Measurements from ENCODE around the gene HRH1. TPM values are rescaled to one million over a fixed set of nuclear protein-coding genes. Genes with fewer than 3 reads are reported as not detected.
A peak's percentile ranks its signal among the peaks of the same experiment; 100 is the strongest.
"Not testable (repeated sequence)": the region's sequence is repeated elsewhere in the genome, so short reads cannot be mapped to it uniquely, and the experiment has no call there.

Gene HRH1
- total RNA-seq, 3 donors from 2014 or later: 2.3 to 6.5 (median 3.6) TPM

- H3K36me3 Mint-ChIP-seq (ENCODE audit: insufficient read depth): no peaks in the 10 kb centered on the region
- H3K9me3 Mint-ChIP-seq: no peaks in the 10 kb centered on the region
- H3K4me1 Mint-ChIP-seq (ENCODE audit: low read depth): peaks cover 13% of the 10 kb centered on the region
- peaks cover 52% of the 10 kb centered on the region for H3K27me3 Mint-ChIP-seq (ENCODE audit: low read depth)
- DNase-seq: no peak
- peak; percentile 32 to 47 for ATAC-seq
- peak overlapping the region; percentile 5 for H3K4me3 Mint-ChIP-seq
Measured at GRCh38 chr3:11155341-11156025, 1.2 kb downstream of the HRH1 start.

DNA sequence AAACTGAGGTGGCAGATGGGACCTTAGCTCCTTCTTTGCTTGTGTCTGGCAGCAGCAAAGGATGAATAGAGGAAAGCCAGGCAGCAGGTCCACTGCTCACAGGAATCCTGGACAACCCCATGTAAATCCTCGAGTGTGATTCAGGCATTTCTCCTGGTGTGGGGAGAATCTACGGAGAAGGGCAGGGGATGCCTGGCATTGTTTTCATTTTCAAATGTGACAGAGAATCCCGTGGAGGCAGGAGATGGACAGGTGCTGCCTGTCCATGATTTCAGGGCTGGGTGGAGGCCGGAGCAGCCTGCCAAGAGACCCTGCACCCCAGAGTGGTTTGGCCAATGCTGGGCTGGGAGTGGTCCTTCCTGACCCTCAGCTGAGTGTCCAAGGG lies 1.7 kb downstream of the HRH1 start:
- peaks cover 13% of the 10 kb centered on the region for H3K4me1 Mint-ChIP-seq (ENCODE audit: low read depth)
- no peak for DNase-seq
- no peaks in the 10 kb centered on the region for H3K36me3 Mint-ChIP-seq (ENCODE audit: insufficient read depth)
- no peaks in the 10 kb centered on the region for H3K9me3 Mint-ChIP-seq
- no peak overlapping the region for H3K4me3 Mint-ChIP-seq
- ATAC-seq: no peak
- H3K27me3 Mint-ChIP-seq (ENCODE audit: low read depth): peaks cover 52% of the 10 kb centered on the region

GRCh38 chr3:11157421-11157820 lies 3.1 kb downstream of the HRH1 start:
- no peak for DNase-seq
- Mint-ChIP-seq H3K36me3 (ENCODE audit: insufficient read depth) (no peaks in the 10 kb centered on the region), H3K4me1 (ENCODE audit: low read depth) (peaks cover 13% of the 10 kb centered on the region), H3K27me3 (ENCODE audit: low read depth) (peaks cover 52% of the 10 kb centered on the region), H3K4me3 (no peak overlapping the region), H3K9me3 (no peaks in the 10 kb centered on the region)
- no peak for ATAC-seq

DNA sequence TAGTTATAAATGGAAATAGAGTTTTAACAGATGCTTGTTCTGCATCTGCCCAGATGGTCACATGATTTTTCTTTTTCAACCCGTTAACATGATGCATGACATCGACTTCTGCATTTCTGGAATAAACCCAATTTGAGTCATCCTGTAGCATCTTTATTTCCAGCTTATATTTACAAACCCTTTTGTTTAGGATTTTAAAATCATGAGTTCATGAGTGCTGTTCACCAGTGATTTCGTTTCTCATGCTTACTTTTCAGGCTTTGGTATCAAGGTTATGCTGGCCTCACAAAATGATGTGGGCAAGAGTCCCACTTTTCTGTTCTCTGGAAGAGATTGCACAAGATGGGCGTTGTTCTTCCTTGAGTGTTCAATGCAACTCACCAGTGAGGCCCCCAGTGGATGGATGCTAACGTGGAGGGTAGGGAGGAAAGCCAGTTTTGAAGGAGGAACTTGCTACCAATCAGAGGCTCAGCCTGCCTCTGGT lies 5.2 kb downstream of the HRH1 start:
- H3K27me3 Mint-ChIP-seq (ENCODE audit: low read depth): peaks cover 48% of the 10 kb centered on the region
- peaks cover 10% of the 10 kb centered on the region for H3K4me1 Mint-ChIP-seq (ENCODE audit: low read depth)
- no peaks in the 10 kb centered on the region for H3K9me3 Mint-ChIP-seq
- H3K4me3 Mint-ChIP-seq: no peak overlapping the region
- H3K36me3 Mint-ChIP-seq (ENCODE audit: insufficient read depth): no peaks in the 10 kb centered on the region
- DNase-seq: no peak
- ATAC-seq: no peak

DNA sequence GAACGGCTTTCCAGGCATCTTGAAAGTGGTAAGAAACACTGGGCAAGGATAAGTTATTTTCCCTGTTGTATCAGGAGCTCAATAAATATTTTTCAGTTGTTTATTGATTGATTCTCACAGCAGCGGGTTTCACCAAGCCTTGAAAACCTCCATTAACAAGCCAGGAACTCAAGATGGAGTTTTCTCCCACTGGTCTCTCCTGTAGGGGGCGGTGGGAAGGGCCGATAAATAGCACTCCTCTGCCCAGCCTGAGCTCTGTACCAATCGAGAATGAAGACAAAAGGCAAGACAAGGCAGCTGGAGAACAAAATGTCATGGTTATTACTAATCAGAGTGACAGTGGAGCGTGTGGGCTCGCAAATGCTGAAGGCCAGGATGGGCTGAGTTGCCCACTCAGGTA lies 7.4 kb downstream of the HRH1 start:
- Mint-ChIP-seq H3K4me1 (ENCODE audit: low read depth) (no peaks in the 10 kb centered on the region), H3K36me3 (ENCODE audit: insufficient read depth) (no peaks in the 10 kb centered on the region), H3K9me3 (no peaks in the 10 kb centered on the region), H3K27me3 (ENCODE audit: low read depth) (peaks cover 28% of the 10 kb centered on the region), H3K4me3 (no peak overlapping the region)
- DNase-seq (no peak), ATAC-seq (no peak)

DNA sequence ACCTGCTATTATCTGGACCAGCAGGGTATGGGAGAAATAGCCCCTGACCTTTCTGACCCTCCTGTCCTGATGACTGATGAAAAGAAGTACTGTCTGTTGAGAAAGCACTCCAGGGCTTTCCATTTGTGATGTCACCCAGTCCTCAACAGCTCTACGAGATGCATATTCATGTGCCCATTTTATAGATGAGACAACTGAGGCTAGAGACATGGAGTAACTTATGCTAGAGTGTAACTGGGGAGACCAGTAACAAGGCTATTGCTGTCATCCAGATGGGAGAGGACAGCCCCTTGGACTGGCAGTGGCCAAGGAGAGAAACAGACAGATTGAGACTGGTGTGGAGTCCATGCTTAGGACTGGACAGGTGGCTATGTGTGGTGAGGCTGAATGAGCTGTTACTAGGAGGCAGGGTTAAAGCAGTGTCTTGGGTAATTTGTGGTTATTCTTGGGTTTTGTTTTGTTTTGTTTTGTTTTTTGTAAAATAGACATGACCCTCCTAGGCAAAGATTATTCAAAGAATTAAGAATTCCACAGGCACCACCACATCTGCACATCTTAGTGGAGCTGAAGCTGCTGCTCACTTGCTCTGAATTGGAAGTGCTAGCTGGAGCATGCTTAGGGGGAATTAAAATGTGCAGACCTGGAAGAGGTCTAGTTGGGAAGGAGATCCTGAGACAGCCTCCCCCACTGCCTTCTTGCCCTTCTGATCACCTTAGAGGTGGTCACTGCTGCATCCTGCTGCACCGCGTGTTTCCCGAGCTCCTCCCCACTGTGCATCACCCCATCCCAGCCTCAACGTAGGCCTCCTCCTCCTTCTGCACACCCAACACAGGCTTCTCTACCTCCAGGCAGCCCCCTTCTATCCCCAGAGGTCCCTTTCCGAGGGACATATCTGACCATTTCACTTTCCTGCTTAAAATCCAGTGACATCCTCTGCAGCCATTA lies 8.4 kb downstream of the HRH1 start:
- no peak for ATAC-seq
- peaks cover 20% of the 10 kb centered on the region for H3K27me3 Mint-ChIP-seq (ENCODE audit: low read depth)

DNA sequence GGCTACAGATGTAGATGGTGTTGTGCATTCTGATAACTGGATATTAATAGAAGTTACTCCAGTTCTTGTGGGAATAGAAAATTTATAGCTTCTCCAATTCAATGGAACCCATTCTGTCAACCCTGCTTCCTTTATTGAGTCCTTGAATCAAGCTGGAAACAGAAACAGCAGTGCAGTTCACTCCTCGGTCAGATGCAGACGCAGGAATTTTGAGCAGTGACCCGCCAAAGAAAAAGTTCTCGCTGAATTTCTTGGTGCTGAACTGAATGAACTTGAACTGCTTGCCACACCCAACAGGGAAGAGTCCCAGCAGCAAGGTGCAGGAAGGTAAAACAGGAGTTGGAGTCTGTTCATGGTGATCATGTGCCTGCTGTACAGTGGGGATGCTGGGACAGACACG lies 10.3 kb downstream of the HRH1 start:
- H3K9me3 Mint-ChIP-seq: no peaks in the 10 kb centered on the region
- no peak for DNase-seq
- H3K4me1 Mint-ChIP-seq (ENCODE audit: low read depth): no peaks in the 10 kb centered on the region

More for the DNA sequence above, 8.4 kb downstream of the HRH1 start:
- no peaks in the 10 kb centered on the region for H3K4me1 Mint-ChIP-seq (ENCODE audit: low read depth)
- H3K36me3 Mint-ChIP-seq (ENCODE audit: insufficient read depth): no peaks in the 10 kb centered on the region
- H3K9me3 Mint-ChIP-seq: no peaks in the 10 kb centered on the region
- H3K4me3 Mint-ChIP-seq: no peak overlapping the region
- DNase-seq: no peak

GRCh38 chr3:11165476-11165875 lies 11.2 kb downstream of the HRH1 start:
- H3K4me3 Mint-ChIP-seq: no peak overlapping the region
- H3K36me3 Mint-ChIP-seq (ENCODE audit: insufficient read depth): no peaks in the 10 kb centered on the region
- peaks cover 14% of the 10 kb centered on the region for H3K27me3 Mint-ChIP-seq (ENCODE audit: low read depth)
- H3K4me1 Mint-ChIP-seq (ENCODE audit: low read depth): no peaks in the 10 kb centered on the region
- ATAC-seq (no peak), DNase-seq (no peak)
- H3K9me3 Mint-ChIP-seq: no peaks in the 10 kb centered on the region

More for the DNA sequence above, 10.3 kb downstream of the HRH1 start:
- no peak overlapping the region for H3K4me3 Mint-ChIP-seq
- H3K36me3 Mint-ChIP-seq (ENCODE audit: insufficient read depth): no peaks in the 10 kb centered on the region
- ATAC-seq: no peak
- peaks cover 18% of the 10 kb centered on the region for H3K27me3 Mint-ChIP-seq (ENCODE audit: low read depth)

DNA sequence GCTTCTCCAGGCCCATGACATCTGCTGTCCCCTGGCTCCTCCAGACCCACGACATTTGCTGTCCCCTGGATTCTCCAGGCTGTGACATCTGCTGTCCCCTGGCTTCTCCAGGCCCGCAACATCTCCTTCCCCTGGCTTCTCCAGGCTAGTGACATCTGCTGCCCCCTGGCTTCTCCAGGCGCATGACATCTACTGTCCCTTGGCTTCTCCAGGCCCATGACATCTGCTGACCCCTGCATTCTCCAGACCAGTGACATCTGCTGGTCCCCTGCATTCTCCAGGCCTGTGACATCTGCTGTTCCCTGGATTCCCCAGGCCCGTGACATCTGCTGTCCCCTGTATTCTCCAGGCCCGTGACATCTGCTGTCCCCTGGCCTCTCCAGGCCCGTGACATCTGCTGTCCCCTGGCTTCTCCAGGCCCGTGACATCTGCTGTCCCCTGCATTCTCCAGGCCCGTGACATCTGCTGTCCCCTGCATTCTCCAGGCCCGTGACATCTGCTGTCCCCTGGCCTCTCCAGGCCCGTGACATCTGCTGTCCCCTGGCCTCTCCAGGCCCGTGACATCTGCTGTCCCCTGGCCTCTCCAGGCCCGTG lies 12.6 kb downstream of the HRH1 start:
- not testable (repeated sequence) for H3K9me3 Mint-ChIP-seq; DNase-seq; ATAC-seq; H3K36me3 Mint-ChIP-seq (ENCODE audit: insufficient read depth); H3K4me1 Mint-ChIP-seq (ENCODE audit: low read depth); H3K4me3 Mint-ChIP-seq
- H3K27me3 Mint-ChIP-seq (ENCODE audit: low read depth): peaks cover 13% of the 10 kb centered on the region

DNA sequence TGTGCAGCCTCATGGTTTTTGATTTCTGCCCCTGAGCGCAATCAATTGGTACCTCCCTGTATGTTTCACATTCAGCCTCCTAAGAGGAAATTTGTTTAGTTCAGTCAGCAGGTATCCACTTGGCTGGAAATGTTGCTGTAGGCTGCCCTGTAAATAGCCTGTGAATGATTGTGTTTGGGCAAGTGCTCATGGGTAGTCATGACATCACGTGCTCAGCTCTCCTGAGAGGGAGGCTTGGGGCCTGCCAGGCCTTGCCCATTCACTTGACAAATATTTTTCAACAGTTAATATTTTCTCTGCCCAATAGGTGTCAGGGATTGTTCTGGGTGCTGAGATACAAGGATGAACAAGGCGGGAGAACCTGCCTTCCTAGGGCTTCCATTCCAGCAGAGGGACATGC lies 13.3 kb downstream of the HRH1 start:
- ATAC-seq (no peak), DNase-seq (no peak)
- Mint-ChIP-seq H3K36me3 (ENCODE audit: insufficient read depth) (no peaks in the 10 kb centered on the region), H3K4me1 (ENCODE audit: low read depth) (no peaks in the 10 kb centered on the region), H3K4me3 (no peak overlapping the region), H3K9me3 (no peaks in the 10 kb centered on the region), H3K27me3 (ENCODE audit: low read depth) (peaks cover 11% of the 10 kb centered on the region)

GRCh38 chr3:11168406-11168805 lies 14.1 kb downstream of the HRH1 start:
- H3K9me3 Mint-ChIP-seq: no peaks in the 10 kb centered on the region
- peaks cover 7% of the 10 kb centered on the region for H3K27me3 Mint-ChIP-seq (ENCODE audit: low read depth)
- H3K36me3 Mint-ChIP-seq (ENCODE audit: insufficient read depth): no peaks in the 10 kb centered on the region
- H3K4me1 Mint-ChIP-seq (ENCODE audit: low read depth): no peaks in the 10 kb centered on the region
- ATAC-seq: no peak
- no peak for DNase-seq
- H3K4me3 Mint-ChIP-seq: no peak overlapping the region

DNA sequence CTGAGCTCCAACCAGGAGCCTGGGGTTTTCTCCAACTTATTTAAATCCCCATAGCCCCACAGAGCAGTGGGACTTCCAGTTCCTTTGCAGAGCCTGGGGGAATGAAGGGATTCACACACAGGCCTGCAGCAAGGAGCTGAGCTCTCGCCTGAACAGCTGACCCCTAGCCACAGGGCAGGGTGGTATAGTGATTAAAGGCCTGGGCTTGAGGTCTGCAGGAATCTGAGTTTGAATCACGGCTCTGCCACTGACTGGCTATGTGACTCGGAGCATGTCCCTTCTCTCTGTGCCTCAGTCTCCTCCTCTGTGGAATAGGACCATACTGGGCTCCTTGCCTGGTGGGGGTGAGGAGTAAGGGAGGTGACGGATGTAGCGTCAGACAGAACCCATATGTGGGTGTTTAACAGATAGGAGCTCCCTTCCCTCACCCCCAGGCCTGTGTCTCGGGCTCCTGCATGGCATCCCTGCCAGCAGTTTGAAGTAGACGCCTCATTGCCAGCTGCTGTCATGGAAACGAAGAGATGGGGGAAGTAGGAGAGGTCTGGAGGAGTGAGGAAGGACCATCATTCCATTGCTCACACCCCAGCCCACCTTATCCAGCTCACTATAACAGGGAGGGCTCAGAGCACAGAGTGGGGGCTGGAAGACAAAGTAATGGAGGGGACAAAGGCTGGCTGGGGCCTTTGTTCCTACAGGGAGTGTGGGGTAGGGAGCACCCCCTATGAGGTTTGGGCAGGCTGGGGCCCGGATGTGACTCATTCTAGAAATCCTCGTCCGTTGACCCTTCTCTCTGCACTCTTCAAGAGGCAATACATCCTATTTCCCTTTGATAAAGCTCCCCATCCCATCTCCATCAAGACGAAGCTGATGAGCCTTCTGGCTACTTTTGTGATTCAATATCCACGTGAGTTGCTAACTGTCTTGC lies 14.8 kb downstream of the HRH1 start:
- Mint-ChIP-seq H3K27me3 (ENCODE audit: low read depth) (peaks cover 2% of the 10 kb centered on the region), H3K9me3 (no peaks in the 10 kb centered on the region), H3K4me1 (ENCODE audit: low read depth) (no peaks in the 10 kb centered on the region), H3K36me3 (ENCODE audit: insufficient read depth) (no peaks in the 10 kb centered on the region), H3K4me3 (no peak overlapping the region)
- ATAC-seq (no peak), DNase-seq (no peak)

GRCh38 chr3:11170052-11170770 lies 15.9 kb downstream of the HRH1 start:
- peaks cover 2% of the 10 kb centered on the region for H3K27me3 Mint-ChIP-seq (ENCODE audit: low read depth)
- DNase-seq: no peak
- H3K36me3 Mint-ChIP-seq (ENCODE audit: insufficient read depth): no peaks in the 10 kb centered on the region
- H3K9me3 Mint-ChIP-seq: no peaks in the 10 kb centered on the region
- H3K4me1 Mint-ChIP-seq (ENCODE audit: low read depth): no peaks in the 10 kb centered on the region
- no peak overlapping the region for H3K4me3 Mint-ChIP-seq
- no peak for ATAC-seq

Data from activated T-cell treated with anti-CD3 and anti-CD28 coated beads, Interleukin-2, amount 50 U/mL, for 4 hours (primary cell).